HL-60 (cell line): ENCODE measurements around the gene SGMS1.
"Not testable (repeated sequence)": the region's sequence is repeated elsewhere in the genome, so short reads cannot be mapped to it uniquely, and the experiment has no call there.

ENCODE experiments used
- DNase-seq, 2 experiments: peaks; one replicate each; pipeline ENCODE4 v3.0.0-alpha.2; 2010 to 2020; ENCODE audit warnings: low read depth in 1 of 2, low spot score in 1 of 2
- H3K27ac ChIP-seq: fragments of 250-450 bp; sonication (Bioruptor Pico); replicated peaks from 2 replicates; pipeline ENCODE4 v1.5.1; 2020; ENCODE audit warnings: mild to moderate bottlenecking, moderate library complexity
- H3K27me3 ChIP-seq: fragments of 250-450 bp; sonication (Bioruptor Pico); 2 replicates; pipeline ENCODE4 v1.5.1; 2021; ENCODE audit warnings: mild to moderate bottlenecking, moderate library complexity; ENCODE audit not compliant: insufficient read depth, poor library complexity, severe bottlenecking
- H3K4me3 ChIP-seq: replicated peaks from 2 replicates; pipeline ENCODE4 v1.5.1; 2011; ENCODE audit warnings: mild to moderate bottlenecking, control low read depth, low read length; ENCODE audit not compliant: insufficient read depth
- GABPA ChIP-seq: IDR thresholded peaks from 2 replicates; pipeline ENCODE4 v1.6.1; 2012; ENCODE audit warnings: low read depth
- POLR2AphosphoS5 ChIP-seq: IDR thresholded peaks from 2 replicates; pipeline ENCODE4 v1.6.1; 2012; ENCODE audit warnings: low read depth
- SPI1 ChIP-seq: IDR thresholded peaks from 2 replicates; pipeline ENCODE4 v1.6.1; 2012; ENCODE audit warnings: low read depth, mild to moderate bottlenecking, borderline replicate concordance
- TF ChIP-seq, protein P1 (sequence below): IDR thresholded peaks from one replicate; pipeline ENCODE4 v1.5.1; 2011; ENCODE audit warnings: low read length, control low read depth, inconsistent platforms; ENCODE audit not compliant: insufficient read depth
- TF ChIP-seq, protein P2 (sequence below): IDR thresholded peaks from 2 replicates; pipeline ENCODE4 v1.6.1; 2012; ENCODE audit warnings: low read depth; ENCODE audit not compliant: insufficient replicate concordance

SGMS1 gene

DNA sequence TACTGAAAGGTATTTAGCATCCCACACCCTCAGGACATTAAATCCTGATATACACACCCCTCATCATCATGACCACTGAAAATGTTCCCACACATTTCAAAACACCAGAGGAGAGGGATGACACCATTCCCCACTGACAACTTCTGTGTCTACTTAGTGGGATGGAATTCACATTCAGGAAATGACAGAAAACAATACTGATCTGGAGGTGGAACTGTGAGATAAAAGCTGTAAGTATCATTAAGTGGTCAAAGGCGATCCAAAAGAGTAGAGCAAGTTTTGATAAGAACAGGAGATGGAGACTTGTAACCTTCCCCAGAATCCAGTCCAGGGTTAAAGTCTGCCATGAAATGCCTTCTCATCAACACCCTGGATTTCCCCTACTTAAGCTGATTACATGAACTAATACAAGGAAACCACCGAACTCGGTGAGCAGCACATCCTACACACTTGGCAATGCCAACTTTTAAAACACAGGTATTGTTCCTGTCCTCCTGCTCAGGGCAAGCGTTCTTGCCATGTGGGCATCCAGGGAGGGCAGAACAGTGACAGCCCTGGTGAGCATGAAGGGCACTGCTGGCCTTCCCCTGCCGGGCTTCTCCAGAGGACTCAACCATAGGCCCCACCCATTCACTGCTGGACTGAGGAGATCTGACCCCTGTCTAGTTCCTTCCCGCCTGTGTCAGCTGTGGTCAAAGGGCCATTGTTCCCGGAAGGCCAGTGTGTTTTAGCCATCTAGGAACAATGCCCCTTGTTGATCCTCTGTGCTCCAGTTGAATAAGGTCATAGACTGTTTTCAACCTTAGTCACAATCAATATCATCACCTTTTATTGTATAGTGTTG is 85.0 kb downstream of the SGMS1 start:
- no peaks in the 10 kb centered on the region for H3K27me3 ChIP-seq
- no peak for DNase-seq
- no peak overlapping the region for H3K27ac ChIP-seq
- TF ChIP-seq GABPA, result no peak
- no peak for TF ChIP-seq POLR2AphosphoS5
- TF ChIP-seq SPI1, result no peak
- TF ChIP-seq, protein P1, sequence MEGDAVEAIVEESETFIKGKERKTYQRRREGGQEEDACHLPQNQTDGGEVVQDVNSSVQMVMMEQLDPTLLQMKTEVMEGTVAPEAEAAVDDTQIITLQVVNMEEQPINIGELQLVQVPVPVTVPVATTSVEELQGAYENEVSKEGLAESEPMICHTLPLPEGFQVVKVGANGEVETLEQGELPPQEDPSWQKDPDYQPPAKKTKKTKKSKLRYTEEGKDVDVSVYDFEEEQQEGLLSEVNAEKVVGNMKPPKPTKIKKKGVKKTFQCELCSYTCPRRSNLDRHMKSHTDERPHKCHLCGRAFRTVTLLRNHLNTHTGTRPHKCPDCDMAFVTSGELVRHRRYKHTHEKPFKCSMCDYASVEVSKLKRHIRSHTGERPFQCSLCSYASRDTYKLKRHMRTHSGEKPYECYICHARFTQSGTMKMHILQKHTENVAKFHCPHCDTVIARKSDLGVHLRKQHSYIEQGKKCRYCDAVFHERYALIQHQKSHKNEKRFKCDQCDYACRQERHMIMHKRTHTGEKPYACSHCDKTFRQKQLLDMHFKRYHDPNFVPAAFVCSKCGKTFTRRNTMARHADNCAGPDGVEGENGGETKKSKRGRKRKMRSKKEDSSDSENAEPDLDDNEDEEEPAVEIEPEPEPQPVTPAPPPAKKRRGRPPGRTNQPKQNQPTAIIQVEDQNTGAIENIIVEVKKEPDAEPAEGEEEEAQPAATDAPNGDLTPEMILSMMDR, result no peak
- no peak overlapping the region for H3K4me3 ChIP-seq

DNA sequence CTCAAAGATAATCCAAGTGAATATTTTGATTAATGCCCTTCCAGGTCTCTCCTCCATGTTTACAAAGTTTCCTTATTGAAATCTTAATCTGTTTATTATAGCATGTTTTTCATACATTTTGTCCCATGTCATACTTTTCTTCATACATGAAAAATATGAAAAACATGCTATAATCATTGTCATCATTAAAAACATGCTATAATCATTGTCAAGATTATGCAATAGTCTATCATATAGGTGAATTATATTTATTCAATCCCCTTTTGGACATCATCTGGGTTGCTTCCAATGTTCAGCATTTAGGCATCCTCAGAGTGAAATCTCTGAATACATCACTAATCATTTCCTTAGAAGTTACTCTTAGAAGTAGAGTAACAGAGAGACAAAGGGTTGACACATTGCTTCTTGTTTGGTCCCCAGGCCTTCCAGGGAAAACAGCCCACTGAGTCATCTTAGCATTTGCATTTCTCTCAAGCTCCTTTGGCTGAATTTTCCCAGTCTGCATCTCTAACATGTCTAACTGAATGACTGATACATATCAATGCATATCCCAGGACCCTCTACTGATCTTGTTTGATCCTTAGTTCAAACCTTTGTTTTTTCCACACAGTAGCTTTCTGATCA is 87.0 kb downstream of the SGMS1 start:
- no peak for TF ChIP-seq POLR2AphosphoS5
- no peak for TF ChIP-seq SPI1
- TF ChIP-seq, protein P1, result no peak
- TF ChIP-seq, protein P2, sequence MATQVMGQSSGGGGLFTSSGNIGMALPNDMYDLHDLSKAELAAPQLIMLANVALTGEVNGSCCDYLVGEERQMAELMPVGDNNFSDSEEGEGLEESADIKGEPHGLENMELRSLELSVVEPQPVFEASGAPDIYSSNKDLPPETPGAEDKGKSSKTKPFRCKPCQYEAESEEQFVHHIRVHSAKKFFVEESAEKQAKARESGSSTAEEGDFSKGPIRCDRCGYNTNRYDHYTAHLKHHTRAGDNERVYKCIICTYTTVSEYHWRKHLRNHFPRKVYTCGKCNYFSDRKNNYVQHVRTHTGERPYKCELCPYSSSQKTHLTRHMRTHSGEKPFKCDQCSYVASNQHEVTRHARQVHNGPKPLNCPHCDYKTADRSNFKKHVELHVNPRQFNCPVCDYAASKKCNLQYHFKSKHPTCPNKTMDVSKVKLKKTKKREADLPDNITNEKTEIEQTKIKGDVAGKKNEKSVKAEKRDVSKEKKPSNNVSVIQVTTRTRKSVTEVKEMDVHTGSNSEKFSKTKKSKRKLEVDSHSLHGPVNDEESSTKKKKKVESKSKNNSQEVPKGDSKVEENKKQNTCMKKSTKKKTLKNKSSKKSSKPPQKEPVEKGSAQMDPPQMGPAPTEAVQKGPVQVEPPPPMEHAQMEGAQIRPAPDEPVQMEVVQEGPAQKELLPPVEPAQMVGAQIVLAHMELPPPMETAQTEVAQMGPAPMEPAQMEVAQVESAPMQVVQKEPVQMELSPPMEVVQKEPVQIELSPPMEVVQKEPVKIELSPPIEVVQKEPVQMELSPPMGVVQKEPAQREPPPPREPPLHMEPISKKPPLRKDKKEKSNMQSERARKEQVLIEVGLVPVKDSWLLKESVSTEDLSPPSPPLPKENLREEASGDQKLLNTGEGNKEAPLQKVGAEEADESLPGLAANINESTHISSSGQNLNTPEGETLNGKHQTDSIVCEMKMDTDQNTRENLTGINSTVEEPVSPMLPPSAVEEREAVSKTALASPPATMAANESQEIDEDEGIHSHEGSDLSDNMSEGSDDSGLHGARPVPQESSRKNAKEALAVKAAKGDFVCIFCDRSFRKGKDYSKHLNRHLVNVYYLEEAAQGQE, result no peak
- TF ChIP-seq GABPA, result no peak
- H3K27me3 ChIP-seq, result no peaks in the 10 kb centered on the region
- no peak for DNase-seq
- no peak overlapping the region for H3K4me3 ChIP-seq
- H3K27ac ChIP-seq, result no peak overlapping the region

DNA sequence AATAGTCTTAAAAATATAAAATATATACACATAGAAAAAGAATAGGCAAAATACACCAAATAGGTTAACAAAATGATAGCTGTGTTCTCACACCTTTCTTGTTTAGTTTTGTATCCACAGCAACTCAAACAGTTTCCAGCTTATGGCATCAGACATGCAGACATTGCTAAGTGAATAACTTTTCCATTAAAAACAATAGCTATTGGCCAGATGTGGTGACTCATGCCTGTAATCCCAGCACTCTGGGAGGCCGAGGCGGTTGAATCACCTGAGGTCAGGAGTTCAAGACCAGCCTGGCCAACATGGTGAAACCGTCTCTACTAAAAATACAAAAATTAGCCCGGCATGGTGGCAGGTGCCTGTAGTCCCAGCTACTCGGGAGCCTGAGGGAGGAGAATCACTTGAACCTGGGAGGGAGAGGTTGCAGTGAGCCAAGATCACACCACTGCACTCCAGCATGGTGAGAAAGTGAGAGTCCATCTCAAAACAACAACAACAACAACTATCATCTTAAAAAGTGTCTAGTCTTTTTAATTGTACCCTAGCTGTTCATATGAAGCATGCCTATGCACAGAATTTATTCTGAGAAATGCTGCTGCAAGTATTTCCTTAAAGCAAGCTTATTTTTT is 88.9 kb downstream of the SGMS1 start:
- not testable (repeated sequence) for H3K27me3 ChIP-seq, H3K4me3 ChIP-seq, DNase-seq, H3K27ac ChIP-seq

DNA sequence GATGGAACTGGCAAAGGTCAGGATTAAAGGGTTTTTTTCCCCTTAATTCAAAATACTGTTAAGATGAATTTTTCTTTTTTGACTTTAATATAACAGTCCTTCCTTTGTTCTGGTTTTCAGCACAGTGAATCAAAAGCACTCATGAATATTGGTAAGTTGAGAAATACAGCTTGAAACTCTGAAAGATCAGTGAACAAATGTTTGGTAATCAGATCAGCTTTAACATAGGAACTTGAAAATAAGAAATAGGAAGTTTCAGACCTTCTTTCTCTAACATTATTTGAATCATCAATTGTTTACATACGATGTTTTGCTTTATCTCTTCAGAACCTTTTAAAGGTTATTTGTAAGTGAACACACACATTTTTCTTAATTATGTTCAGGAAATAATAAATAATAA is 90.5 kb downstream of the SGMS1 start:
- no peak for TF ChIP-seq GABPA
- DNase-seq, result no peak
- no peak overlapping the region for H3K27ac ChIP-seq
- no peak overlapping the region for H3K4me3 ChIP-seq
- no peaks in the 10 kb centered on the region for H3K27me3 ChIP-seq

DNA sequence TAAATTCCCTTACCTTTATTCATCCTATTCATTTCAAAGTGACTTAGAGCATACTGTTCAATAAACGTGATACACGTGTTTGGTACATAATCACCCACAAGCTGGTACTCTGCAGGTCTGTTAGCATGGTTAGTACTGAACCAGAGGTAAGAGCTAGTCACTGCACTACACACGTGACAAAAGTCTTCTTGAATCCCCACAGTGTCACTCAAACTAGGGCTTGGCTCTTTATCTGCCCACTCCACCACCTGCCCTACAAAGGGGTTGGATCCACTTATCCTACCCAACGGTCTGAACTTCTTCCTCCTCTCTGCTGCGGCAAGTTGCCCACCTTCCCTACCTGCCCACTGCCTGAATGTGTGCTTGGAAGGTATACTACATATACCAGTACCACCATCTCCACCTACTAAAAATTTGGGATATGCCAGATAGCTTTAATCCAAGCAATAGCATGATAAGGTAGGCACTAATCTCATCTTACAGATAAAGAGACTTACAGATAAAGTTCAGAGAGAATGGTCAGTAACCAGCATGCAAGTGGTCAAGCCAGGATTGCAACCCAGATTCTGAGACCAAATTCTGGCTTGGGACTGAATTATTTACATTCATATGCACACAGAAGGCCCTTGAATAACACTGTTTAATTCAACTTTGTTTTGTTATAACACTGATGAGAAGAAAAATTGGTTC is 92.2 kb downstream of the SGMS1 start:
- H3K27ac ChIP-seq, result no peak overlapping the region
- DNase-seq, result no peak
- no peaks in the 10 kb centered on the region for H3K27me3 ChIP-seq
- H3K4me3 ChIP-seq, result no peak overlapping the region
- TF ChIP-seq SPI1, result no peak
- no peak for TF ChIP-seq POLR2AphosphoS5
- TF ChIP-seq, protein P2, result no peak
- TF ChIP-seq, protein P1, result no peak
- no peak for TF ChIP-seq GABPA
